Stimulated activated naive B cell treated with anti-CD40 and anti-IgM and Interleukin-4, amounts not matched to agents 10 μg/mL and 1 μg/mL and 100 μg/mL, for 72 hours (primary cell): Measurements from ENCODE around the gene KLRK1.
"Not testable (repeated sequence)": the region's sequence is repeated elsewhere in the genome, so short reads cannot be mapped to it uniquely, and the experiment has no call there.

Experiments
- ATAC-seq, 2 donors: fragments of 150-1000 bp; cut with Tn5 transposase; replicated peaks; 2 replicates each; pipeline ENCODE4 v1.10.0; 2021; ENCODE audit warnings: moderate library complexity in 1 of 2
- DNase-seq: peaks from one replicate; pipeline ENCODE4 v3.0.0; 2021
- H3K27ac Mint-ChIP-seq: one replicate; pipeline ENCODE4 v1.8.0; 2022; ENCODE audit warnings: mild to moderate bottlenecking, mixed read lengths
- H3K27me3 Mint-ChIP-seq, 2 donors: one replicate each; pipeline ENCODE4 v1.8.0; 2022; ENCODE audit warnings: mixed read lengths in 2 of 2
- H3K36me3 Mint-ChIP-seq, 2 donors: one replicate each; pipeline ENCODE4 v1.8.0; 2022; ENCODE audit warnings: mixed read lengths in 2 of 2, mild to moderate bottlenecking in 1 of 2
- H3K4me1 Mint-ChIP-seq, 2 donors: one replicate each; pipeline ENCODE4 v1.8.0; 2022; ENCODE audit warnings: mixed read lengths in 2 of 2, mild to moderate bottlenecking in 1 of 2
- H3K4me3 Mint-ChIP-seq, 2 donors: one replicate each; pipeline ENCODE4 v1.8.0; 2022; ENCODE audit warnings: mild to moderate bottlenecking in 2 of 2, mixed read lengths in 2 of 2, moderate library complexity in 1 of 2
- H3K9me3 Mint-ChIP-seq, 2 donors: one replicate each; pipeline ENCODE4 v1.8.0; 2022; ENCODE audit warnings: mixed read lengths in 2 of 2, mild to moderate bottlenecking in 1 of 2

Gene KLRK1

GRCh38 chr12:10362828-10363657 lies 26.8 kb downstream of the KLRK1 start:
- Mint-ChIP-seq H3K4me3 (peak overlapping the region in 1 of 2 donors; percentile 15), H3K27me3 (no peaks in the 10 kb centered on the region), H3K9me3 (peaks cover 2 to 4% of the 10 kb centered on the region in 2 donors), H3K36me3 (peaks cover under 1 to 2% of the 10 kb centered on the region in 2 donors), H3K4me1 (peaks cover 13 to 16% of the 10 kb centered on the region in 2 donors), H3K27ac (no peak overlapping the region)
- DNase-seq (no peak), ATAC-seq (no peak)

GRCh38 chr12:10362325-10362724 lies 27.5 kb downstream of the KLRK1 start:
- peaks cover 0 to 4% of the 10 kb centered on the region in 2 donors for H3K9me3 Mint-ChIP-seq
- DNase-seq (no peak), ATAC-seq (no peak)
- H3K27ac Mint-ChIP-seq = no peak overlapping the region
- H3K27me3 Mint-ChIP-seq = peaks cover 0 to 4% of the 10 kb centered on the region in 2 donors
- peaks cover 12 to 16% of the 10 kb centered on the region in 2 donors for H3K4me1 Mint-ChIP-seq
- H3K4me3 Mint-ChIP-seq = peak overlapping the region in 1 of 2 donors; percentile 15
- H3K36me3 Mint-ChIP-seq = no peaks in the 10 kb centered on the region

- Mint-ChIP-seq H3K36me3 (no peaks in the 10 kb centered on the region), H3K27ac (no peak overlapping the region), H3K27me3 (peaks cover 0 to 4% of the 10 kb centered on the region in 2 donors), H3K9me3 (peaks cover 0 to 4% of the 10 kb centered on the region in 2 donors), H3K4me3 (no peak overlapping the region), H3K4me1 (peaks cover 12 to 16% of the 10 kb centered on the region in 2 donors)
- DNase-seq (no peak), ATAC-seq (no peak)
Observed at GRCh38 chr12:10361622-10362021, 28.2 kb downstream of the KLRK1 start.

GRCh38 chr12:10361084-10361483 lies 28.8 kb downstream of the KLRK1 start:
- H3K9me3 Mint-ChIP-seq = peaks cover 0 to 4% of the 10 kb centered on the region in 2 donors
- no peak overlapping the region for H3K27ac Mint-ChIP-seq
- ATAC-seq (no peak), DNase-seq (no peak)
- H3K4me3 Mint-ChIP-seq = no peak overlapping the region
- peaks cover 0 to 4% of the 10 kb centered on the region in 2 donors for H3K27me3 Mint-ChIP-seq
- peaks cover 12 to 16% of the 10 kb centered on the region in 2 donors for H3K4me1 Mint-ChIP-seq
- H3K36me3 Mint-ChIP-seq = no peaks in the 10 kb centered on the region

- no peak for ATAC-seq
- no peaks in the 10 kb centered on the region for H3K36me3 Mint-ChIP-seq
- peaks cover 12 to 16% of the 10 kb centered on the region in 2 donors for H3K4me1 Mint-ChIP-seq
- no peak overlapping the region for H3K27ac Mint-ChIP-seq
- H3K27me3 Mint-ChIP-seq = peaks cover 0 to 4% of the 10 kb centered on the region in 2 donors
- H3K9me3 Mint-ChIP-seq = peaks cover 0 to 4% of the 10 kb centered on the region in 2 donors
- no peak overlapping the region for H3K4me3 Mint-ChIP-seq
- DNase-seq = no peak
Observed at GRCh38 chr12:10358969-10359368, 30.9 kb downstream of the KLRK1 start.

DNA sequence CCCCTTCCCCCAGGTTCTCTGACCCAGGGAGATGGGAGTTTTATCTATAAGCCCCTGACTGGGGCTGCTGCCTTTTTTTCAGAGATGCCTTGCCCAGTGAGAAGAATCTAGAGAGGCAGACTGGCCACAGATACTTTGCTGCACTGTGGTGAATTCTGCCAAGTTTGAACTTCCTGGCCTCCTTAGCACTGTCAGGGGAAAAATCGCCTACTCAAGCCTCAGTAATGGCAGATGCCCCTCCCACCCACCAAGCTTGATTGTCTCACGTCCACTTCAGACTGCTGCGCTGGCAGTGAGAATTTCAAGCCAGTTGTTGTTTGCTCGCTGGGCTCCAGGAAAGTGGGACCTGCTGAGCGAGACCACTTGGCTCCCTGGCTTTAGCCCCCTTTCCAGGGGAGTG lies 31.7 kb downstream of the KLRK1 start:
- Mint-ChIP-seq H3K36me3 (no peaks in the 10 kb centered on the region), H3K4me3 (no peak overlapping the region), H3K27me3 (peaks cover under 1 to 5% of the 10 kb centered on the region in 2 donors), H3K4me1 (peaks cover 12 to 18% of the 10 kb centered on the region in 2 donors), H3K27ac (no peak overlapping the region), H3K9me3 (peaks cover 0 to 4% of the 10 kb centered on the region in 2 donors)
- DNase-seq (no peak), ATAC-seq (no peak)

- no peak for ATAC-seq
- H3K36me3 Mint-ChIP-seq = peaks cover 0 to 6% of the 10 kb centered on the region in 2 donors
- H3K27ac Mint-ChIP-seq = no peak overlapping the region
- H3K9me3 Mint-ChIP-seq = peaks cover 8% of the 10 kb centered on the region in 2 donors
- peaks cover 10 to 18% of the 10 kb centered on the region in 2 donors for H3K27me3 Mint-ChIP-seq
- no peak for DNase-seq
- H3K4me3 Mint-ChIP-seq = no peak overlapping the region
- peaks cover 0 to 2% of the 10 kb centered on the region in 2 donors for H3K4me1 Mint-ChIP-seq
Observed at GRCh38 chr12:10354502-10354901, 35.3 kb downstream of the KLRK1 start.

- peaks cover 0 to 6% of the 10 kb centered on the region in 2 donors for H3K36me3 Mint-ChIP-seq
- H3K4me3 Mint-ChIP-seq = no peak overlapping the region
- peaks cover 10 to 20% of the 10 kb centered on the region in 2 donors for H3K27me3 Mint-ChIP-seq
- ATAC-seq (no peak), DNase-seq (no peak)
- peaks cover 8% of the 10 kb centered on the region in 2 donors for H3K9me3 Mint-ChIP-seq
- no peak overlapping the region for H3K27ac Mint-ChIP-seq
- H3K4me1 Mint-ChIP-seq = peaks cover 0 to 2% of the 10 kb centered on the region in 2 donors
Observed at GRCh38 chr12:10354071-10354470, 35.8 kb downstream of the KLRK1 start.

DNA sequence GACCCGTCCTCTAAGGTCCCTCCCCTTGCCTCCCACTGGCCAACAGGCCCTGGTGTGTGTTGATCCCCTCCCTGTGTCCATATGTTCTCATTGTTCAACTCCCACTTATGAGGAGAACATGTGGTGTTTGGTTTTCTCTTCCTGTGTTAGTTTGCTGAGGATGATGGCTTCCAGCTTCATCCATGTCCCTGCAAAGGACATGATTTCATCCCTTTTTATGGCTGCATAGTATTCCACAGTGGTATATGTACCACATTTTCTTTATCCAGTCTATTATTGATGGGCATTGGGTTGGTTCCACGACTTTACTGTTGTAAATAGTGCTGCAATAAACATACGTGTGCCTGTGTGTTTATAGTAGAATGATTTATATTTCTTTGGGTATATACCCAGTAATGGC lies 38.4 kb downstream of the KLRK1 start:
- H3K27me3 Mint-ChIP-seq = peaks cover 10 to 18% of the 10 kb centered on the region in 2 donors
- not testable (repeated sequence) for H3K27ac Mint-ChIP-seq, H3K9me3 Mint-ChIP-seq, DNase-seq, ATAC-seq, H3K36me3 Mint-ChIP-seq, H3K4me3 Mint-ChIP-seq, H3K4me1 Mint-ChIP-seq

DNA sequence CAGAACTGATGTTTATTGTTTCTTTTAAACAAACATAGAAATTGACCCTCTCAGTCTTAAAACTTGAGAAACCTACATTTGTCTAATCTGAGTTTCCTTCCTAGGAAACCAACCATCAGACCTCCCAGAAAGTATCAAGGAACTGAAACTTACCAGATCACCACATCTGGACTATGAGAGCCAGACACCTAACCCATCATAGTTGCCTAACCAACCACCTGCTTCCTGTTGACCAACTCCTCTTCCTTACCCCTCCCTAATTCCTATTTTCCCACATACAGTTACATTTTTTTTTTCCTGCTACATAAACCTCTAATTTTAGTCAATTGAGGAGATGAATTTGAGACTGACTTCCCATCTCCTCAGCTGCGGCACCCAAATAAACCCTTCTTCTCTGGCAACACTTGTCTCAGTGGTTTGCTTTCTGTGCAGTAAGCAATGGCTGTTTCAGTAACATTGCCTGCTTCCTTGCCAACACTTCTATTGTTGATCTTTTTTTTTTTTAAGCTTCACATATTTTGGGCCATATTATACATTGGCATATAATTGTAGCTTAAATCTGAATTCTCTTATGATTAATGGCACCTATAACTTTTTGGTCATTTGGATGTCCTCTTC lies 47.8 kb downstream of the KLRK1 start:
- peak; percentile 85 to 93 for ATAC-seq
- Mint-ChIP-seq H3K27me3 (no peaks in the 10 kb centered on the region), H3K27ac (peak overlapping the region; percentile 32), H3K4me3 (peak overlapping the region in 1 of 2 donors; percentile 7), H3K36me3 (no peaks in the 10 kb centered on the region), H3K9me3 (peaks cover 4 to 8% of the 10 kb centered on the region in 2 donors), H3K4me1 (peaks cover 9 to 18% of the 10 kb centered on the region in 2 donors)
- no peak for DNase-seq

GRCh38 chr12:10340946-10341345 lies 48.9 kb downstream of the KLRK1 start:
- H3K4me3 Mint-ChIP-seq, H3K36me3 Mint-ChIP-seq, H3K27me3 Mint-ChIP-seq, ATAC-seq, H3K27ac Mint-ChIP-seq, DNase-seq, H3K9me3 Mint-ChIP-seq: not testable (repeated sequence)
- H3K4me1 Mint-ChIP-seq = peaks cover 9 to 18% of the 10 kb centered on the region in 2 donors

DNA sequence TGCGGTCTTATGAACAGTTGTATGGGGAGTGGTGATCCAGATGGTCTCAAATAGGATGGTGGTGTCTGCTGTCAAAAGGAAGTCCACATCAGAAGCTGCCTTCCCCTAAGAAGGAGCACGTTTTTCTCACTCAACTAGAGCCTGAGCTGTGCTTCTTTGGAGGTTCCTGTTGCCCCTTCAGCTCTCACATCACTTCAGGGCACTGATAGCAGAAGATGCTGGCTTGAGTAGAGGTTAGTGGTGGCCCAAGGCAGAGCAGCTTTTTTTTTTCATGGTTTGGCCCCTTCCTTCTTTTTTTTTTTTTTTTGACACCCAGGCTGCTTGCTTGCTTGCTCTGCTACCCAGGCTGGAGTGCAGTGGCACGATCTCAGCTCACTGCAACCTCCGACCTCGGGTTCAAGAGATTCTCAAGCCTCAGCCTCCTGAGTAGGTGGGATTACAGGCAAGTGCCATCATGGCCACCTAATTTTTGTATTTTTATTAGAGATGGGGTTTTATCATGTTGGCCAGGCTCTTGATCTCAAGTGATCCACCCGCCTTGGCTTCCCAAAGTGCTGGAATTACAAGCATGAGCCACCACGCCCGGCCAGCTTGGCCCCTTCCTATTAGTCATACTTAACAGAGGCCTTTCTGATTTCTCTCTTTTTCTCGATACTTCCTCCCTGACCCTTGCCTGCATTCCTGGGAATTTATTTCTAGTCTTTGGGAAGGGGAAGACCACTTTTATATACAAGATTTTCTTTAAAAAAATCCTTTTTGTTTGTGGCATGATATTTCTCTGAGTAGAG lies 50.6 kb downstream of the KLRK1 start:
- Mint-ChIP-seq H3K9me3 (peaks cover 4 to 8% of the 10 kb centered on the region in 2 donors), H3K4me1 (peaks cover 9 to 18% of the 10 kb centered on the region in 2 donors), H3K27me3 (no peaks in the 10 kb centered on the region), H3K36me3 (no peaks in the 10 kb centered on the region), H3K4me3 (no peak overlapping the region), H3K27ac (no peak overlapping the region)
- no peak for ATAC-seq
- no peak for DNase-seq

DNA sequence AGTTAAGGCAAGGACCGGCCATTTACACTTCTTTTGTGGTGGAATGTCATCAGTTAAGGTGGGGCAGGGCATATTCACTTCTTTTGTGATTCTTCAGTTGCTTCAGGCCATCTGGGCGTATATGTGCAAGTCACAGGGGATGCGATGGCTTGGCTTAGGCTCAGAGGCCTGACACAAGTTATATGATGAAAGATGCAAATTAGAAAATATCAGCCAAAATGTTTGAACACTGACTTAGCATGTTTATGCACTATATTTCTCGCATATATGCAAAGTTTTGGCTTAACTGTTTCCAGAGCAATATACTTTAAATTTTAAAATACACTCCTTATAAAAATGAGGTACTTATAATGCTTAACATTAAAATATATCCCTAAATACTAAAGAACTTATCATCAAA lies 51.4 kb downstream of the KLRK1 start:
- H3K4me3 Mint-ChIP-seq, DNase-seq, H3K36me3 Mint-ChIP-seq, H3K9me3 Mint-ChIP-seq, H3K27ac Mint-ChIP-seq, ATAC-seq, H3K27me3 Mint-ChIP-seq: not testable (repeated sequence)
- peaks cover 7 to 17% of the 10 kb centered on the region in 2 donors for H3K4me1 Mint-ChIP-seq

DNA sequence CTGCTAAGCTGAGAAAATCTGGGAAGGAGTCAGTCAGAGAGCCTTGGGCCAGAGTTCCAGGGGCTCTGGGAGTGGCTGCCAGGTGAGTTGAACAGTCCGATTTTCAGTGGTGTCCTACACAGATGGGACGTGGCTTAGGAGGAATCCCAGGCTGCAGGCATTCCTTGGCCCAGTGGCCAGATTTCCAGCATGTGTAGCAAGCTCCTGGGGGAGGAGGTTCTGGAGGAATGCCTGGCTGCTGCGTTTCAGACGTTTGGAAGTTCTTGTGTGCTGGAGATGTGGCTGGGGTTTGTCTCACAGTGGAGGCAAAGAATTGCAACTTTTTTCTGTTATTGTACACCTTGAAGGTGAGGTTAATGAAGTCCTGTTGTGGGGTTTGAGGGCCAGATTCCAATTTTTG lies 53.6 kb downstream of the KLRK1 start:
- not testable (repeated sequence) for H3K4me3 Mint-ChIP-seq, H3K9me3 Mint-ChIP-seq, H3K27ac Mint-ChIP-seq, ATAC-seq, H3K4me1 Mint-ChIP-seq, DNase-seq, H3K36me3 Mint-ChIP-seq, H3K27me3 Mint-ChIP-seq
